GM21529 (cell line): ENCODE data around the gene TAF10.

Experiments used
- ATAC-seq: cut with Tn5 transposase; IDR thresholded peaks from one replicate; pipeline ENCODE4 v1.9.1; 2021; ENCODE audit not compliant: unreplicated experiment

The TAF10 gene

GRCh38 chr11:6612213-6613041 is at the start of gene TAF10:
TSS of gene TAF10 (minus strand) at chr11:6612216. CDS start at chr11:6612189, 27 bp downstream.
- peak; percentile 89 for ATAC-seq

DNA sequence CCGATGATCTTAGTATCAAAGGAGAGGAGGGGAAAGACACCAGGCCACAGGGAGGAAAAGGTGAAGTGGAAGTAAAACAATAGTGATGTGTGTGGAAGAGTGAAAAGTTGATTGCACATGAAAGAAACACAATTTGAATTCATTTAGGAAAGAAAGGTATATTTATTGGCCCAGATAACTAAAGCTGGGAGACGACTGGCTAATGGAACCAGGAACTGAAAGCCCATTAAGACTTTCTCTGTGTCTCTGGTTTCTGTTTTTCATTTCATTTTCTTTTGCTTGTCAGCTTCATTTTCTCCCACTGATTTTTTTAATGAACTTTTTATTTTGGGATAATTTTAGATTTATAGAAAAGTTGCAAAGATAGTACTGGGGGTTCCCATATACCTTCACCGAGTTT is 48.7 kb upstream of the TAF10 start:
- no peak for ATAC-seq

- no peak for ATAC-seq
Observed at GRCh38 chr11:6658647-6659046, 46.6 kb upstream of the TAF10 start.

DNA sequence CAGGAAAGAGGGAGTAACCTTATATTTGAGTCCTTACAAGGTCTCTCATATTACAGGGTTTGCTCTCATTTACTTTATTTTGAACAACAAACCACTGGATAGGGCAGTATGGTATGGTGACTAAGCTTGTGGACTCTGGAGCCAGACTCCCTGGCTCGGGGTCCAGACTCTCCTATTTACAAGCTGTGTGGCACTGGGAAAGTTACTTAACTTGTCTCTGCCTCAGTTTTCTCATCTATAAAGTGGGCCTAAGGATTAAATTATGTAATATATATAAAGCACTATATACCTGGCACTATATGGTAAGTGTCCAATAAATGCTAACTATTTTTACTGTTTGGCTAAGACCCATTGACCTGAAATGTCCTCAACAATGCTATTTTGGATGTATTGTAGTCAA is 45.3 kb upstream of the TAF10 start:
- ATAC-seq = no peak

DNA sequence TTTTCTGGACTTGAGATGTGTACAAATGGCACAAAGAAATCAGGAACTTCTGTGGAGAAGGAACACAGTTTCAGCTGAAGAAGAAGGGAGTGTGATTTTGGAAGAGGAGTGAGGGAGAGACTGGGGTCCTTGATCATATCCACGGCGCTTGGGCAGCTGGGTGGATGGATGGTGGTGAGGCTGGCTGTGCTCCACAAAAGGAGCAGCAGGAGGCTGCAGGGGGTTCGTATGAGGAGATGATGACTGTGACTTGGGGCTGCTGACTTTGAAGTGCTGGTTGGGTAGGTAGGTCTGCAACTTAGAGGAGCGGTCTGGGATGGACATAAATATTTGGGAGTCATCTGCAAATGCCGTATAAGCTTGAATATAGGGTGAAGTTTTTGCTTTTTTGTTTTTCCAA is 44.9 kb upstream of the TAF10 start:
- ATAC-seq = no peak

DNA sequence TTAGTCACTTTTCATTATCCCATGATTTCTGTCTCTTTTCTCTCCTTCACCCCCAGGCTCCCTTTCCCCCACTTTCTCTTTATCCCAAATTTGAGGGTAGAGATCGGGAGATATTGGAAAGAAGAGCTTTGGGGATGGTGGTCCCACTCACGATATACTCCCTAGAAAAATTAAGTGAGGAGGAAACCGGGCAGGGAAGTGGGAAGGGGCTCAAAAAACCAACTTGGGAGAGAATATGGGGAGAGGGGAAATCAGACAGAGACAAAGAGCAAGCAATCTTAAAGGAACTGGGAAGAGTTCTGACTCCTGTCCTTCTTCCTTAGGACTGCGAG is 44.5 kb upstream of the TAF10 start:
- no peak for ATAC-seq

- ATAC-seq = no peak
Observed at GRCh38 chr11:6655790-6656583, 44.0 kb upstream of the TAF10 start, which contains the start of gene DCHS1. TSS of gene DCHS1 (minus strand) at chr11:6655809. CDS start at chr11:6641613, 14,196 bp downstream.

- no peak for ATAC-seq
Observed at GRCh38 chr11:6655020-6655789, 43.2 kb upstream of the TAF10 start.

- no peak for ATAC-seq
Observed at GRCh38 chr11:6654281-6655019, 42.4 kb upstream of the TAF10 start.

DNA sequence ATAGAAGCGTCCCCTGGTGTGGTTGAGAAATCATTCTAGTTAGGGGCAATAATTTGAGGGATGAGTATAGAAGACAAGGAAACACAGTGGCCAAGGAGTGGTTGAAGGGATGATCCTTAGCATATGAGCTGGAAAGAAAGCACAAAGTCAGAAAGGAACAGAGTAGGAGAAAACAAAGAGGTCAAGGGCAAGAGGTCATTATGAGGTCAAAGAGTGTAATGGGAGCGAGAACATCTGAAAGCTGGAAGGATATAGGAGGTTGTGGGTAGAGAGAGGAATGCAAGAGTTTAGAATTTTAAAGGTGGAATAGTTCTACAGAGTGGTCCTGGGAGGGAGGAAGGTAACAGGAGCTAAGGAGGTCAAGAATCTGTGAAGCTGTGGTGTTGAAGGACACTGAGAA is 41.6 kb upstream of the TAF10 start:
- ATAC-seq = no peak

DNA sequence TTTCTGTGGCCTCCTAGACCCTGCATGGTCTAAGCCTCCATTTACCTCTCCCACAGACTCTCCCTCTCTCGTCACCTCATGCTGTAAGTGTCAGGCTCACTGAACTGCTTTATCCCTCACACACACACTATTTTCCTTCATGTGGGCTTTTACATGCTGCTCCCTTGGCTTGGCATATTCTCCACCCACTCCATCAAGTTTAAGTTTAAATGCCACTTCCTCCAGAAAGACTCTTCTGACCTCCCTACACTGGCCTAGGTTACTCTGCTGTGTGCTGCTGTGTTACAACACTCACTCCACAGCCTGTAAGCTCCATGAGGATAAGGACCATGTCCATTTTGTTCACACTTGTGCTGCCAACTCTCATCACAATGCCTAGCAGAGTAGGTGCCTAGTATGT is 41.1 kb upstream of the TAF10 start:
- ATAC-seq = no peak

DNA sequence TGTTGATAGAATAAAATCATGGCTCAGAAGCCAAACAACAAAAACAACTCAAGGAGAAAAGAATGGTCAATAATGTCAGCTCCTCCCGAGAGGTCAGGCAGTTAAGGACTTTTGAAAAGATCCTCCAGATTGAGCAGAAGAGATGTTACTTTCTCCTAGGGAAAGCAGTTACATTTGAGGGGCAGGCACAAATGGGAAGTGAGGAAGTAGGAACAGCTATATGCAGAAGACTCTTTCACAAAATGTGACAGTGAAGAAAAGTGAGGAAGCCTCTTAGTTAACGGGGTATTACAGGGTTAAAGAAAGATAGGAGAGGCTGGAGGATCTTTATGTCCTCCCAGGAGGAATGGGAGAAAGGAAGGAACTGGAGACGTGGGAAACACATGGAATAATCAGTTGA is 40.2 kb upstream of the TAF10 start:
- no peak for ATAC-seq

- ATAC-seq = no peak
Observed at GRCh38 chr11:6650980-6651379, 39.0 kb upstream of the TAF10 start.

DNA sequence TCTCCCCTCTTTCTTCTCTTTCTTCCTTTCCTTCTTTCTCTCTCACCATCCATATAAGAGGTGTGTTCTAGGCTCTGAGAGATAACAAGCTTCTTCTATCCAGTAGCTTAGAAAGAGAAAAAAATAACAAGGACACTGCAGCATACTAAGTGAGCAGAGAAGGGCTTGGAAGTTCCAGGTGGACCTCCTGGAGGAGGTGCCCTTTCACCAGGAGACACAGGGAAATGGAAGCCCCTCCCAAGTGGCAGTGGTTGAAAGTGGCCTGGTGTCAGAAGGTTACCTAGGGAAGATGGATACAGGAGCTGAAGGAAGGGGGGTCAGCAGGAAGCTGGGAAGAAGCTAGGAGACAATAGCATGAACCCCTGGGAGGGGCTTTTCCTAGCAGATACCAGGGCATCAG is 38.1 kb upstream of the TAF10 start:
- no peak for ATAC-seq

GRCh38 chr11:6648501-6648900 is 36.5 kb upstream of the TAF10 start:
- no peak for ATAC-seq

DNA sequence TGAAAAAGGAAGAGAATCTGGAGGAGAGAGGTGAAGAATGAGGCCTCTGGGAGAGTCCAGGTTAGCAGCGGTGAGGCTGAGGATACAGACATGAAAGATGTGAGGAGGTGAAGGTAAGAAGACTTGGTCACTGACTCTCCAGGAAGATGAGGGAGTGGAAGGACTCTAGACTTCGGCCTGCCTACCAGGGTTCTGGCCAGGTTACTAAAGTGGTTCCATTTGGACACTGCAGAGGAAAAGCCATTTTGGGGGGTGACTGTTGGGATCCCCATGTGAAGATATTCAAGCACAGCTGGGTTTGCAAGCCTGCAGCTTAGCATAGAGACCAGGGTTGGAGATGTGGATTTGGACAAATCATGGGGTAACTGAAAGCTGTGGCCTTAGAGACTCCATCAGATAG is 35.8 kb upstream of the TAF10 start:
- ATAC-seq = no peak

DNA sequence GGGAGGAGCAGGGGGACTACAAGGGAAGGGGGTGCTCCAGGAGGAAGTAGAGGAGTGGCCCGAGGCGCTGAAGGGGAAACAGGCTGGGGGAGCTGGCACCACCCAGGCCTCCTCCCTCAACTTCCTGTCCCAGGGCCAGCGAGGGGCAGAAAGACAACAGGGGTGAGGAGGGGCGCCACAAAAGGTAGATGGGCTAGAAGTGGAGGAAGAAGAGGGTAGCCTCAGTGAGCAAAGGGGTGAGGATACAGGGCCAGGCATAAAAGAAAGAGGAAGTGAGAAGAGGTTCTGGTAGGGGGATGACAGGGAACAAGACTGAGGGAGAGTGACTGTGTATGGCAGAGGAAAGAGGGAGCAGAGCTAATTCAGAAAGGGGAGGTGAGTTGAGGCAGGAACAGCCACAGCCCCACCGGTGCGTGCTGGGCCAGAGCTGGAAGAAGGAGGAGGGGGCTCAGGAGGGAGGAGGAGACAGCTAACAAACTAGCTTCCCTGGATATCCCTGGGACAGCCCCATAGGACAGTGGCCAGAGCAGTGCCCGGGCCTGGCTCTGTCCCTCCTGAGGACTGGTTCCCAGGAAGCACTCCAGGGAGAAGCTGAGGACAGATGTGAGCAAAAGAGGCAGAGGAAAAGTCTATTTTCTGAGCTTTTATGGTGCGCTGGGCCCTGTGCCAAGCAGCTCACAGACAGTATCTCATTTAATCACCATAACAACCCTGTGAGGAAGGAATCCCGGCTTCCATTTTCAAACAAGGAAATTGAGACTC is 35.1 kb upstream of the TAF10 start:
- peak; percentile 96 for ATAC-seq

DNA sequence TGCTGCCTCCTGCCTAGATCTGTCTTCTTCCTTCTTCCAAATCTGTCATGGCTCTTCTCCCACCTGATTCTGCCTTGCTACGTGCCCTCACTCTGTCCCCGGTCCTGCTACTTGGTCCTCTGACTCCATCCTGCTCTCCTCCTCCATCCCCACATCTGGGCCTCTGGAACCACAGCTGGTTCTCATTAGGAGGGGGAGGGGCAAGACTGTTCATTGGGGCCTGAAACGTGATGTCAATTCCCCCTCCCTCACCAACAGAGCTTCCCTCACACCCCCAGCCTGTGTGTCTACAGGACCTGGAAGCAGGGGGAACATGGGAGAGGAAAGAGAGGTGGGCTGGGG is 34.5 kb upstream of the TAF10 start:
- ATAC-seq = no peak

DNA sequence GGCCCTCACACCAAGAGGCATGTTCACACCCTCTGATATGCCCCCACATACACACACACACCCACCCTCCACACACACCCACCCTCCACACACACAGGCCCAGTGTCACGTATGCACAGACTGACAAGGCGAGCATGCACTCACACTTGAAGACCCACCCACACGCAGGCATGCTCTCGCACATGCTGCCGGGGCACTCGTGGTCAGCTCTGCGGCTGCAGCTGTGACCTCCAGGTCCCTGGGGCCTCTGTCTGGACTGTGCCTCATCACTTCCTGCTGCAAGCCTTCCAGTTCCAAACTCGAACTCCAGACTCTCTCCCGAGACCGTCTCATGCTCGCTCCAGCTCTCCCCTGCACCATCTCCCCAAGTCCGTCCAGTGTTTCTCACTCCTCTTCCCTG is 34.1 kb upstream of the TAF10 start:
- no peak for ATAC-seq

GRCh38 chr11:6642957-6643356 is 30.9 kb upstream of the TAF10 start:
- ATAC-seq = no peak
